HG03159 (cell line): Measurements from ENCODE around the gene NECTIN4.
"Not testable (repeated sequence)": the region's sequence is repeated elsewhere in the genome, so short reads cannot be mapped to it uniquely, and the experiment has no call there.

Experiments used
- ATAC-seq: cut with Tn5 transposase; IDR thresholded peaks from one replicate; pipeline ENCODE4 v1.9.1; 2021; ENCODE audit warnings: mild to moderate bottlenecking, moderate library complexity; ENCODE audit not compliant: unreplicated experiment

NECTIN4 gene

GRCh38 chr1:161089251-161089924, at the start of gene NECTIN4:
NECTIN4 (minus strand) TSS chr1:161089558; CDS start chr1:161089296, 262 bp downstream.
- ATAC-seq = no peak

DNA sequence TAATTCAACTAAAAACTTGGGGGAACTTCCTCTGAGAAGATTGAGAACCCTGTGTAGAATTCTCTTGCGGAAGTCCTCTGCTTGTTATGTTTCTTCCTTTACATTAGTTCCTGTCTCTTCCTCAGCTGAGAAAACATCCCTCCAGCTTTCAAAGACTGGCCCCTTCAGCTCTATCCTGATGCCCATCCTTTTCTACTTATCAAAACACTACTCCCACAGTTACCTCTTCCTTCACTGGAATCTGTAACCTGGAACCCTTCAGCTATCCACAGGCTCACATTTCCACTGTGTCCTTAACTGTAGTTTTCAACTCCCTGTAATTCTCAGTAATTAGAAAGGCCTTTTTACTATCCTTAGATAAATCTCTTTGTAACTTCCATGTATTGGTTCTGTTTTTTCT, 49.1 kb upstream of the NECTIN4 start:
- ATAC-seq = no peak

GRCh38 chr1:161137881-161138280, 48.5 kb upstream of the NECTIN4 start:
- ATAC-seq = no peak

DNA sequence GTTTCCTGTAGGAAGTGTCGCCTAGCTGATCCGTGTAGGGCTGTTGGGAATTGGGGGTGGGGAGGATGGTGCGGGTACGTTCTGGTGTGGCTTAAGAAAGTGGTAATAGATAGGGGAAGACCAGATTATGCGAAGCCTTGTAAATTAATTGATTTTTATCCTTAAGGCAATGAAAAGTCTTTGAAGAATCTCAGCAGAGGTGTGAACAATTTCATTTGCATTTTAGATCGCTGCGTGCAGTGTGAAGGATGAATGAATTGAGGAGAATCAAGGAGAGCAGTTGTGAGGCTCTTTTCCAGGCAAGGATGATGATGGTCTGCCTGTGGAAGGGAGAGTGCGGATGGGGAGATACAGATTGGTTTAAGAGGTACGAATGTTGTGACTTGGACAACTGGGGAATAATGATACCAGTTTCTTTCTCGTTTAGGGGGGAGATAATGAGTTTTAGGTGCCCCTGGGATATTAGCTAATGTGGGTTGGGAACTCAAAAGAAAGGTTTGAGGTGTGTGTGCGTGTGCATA, 43.9 kb upstream of the NECTIN4 start:
- ATAC-seq = peak; percentile 5

GRCh38 chr1:161132410-161133219, 43.3 kb upstream of the NECTIN4 start, which contains the start of gene DEDD:
DEDD (minus strand) TSS chr1:161132667; CDS start chr1:161124462, 8,205 bp downstream.
- peak; percentile 91 for ATAC-seq

- ATAC-seq = no peak
Observed at GRCh38 chr1:161131523-161132409, 42.4 kb upstream of the NECTIN4 start.

- ATAC-seq = no peak
Observed at GRCh38 chr1:161130266-161130665, 40.9 kb upstream of the NECTIN4 start.

DNA sequence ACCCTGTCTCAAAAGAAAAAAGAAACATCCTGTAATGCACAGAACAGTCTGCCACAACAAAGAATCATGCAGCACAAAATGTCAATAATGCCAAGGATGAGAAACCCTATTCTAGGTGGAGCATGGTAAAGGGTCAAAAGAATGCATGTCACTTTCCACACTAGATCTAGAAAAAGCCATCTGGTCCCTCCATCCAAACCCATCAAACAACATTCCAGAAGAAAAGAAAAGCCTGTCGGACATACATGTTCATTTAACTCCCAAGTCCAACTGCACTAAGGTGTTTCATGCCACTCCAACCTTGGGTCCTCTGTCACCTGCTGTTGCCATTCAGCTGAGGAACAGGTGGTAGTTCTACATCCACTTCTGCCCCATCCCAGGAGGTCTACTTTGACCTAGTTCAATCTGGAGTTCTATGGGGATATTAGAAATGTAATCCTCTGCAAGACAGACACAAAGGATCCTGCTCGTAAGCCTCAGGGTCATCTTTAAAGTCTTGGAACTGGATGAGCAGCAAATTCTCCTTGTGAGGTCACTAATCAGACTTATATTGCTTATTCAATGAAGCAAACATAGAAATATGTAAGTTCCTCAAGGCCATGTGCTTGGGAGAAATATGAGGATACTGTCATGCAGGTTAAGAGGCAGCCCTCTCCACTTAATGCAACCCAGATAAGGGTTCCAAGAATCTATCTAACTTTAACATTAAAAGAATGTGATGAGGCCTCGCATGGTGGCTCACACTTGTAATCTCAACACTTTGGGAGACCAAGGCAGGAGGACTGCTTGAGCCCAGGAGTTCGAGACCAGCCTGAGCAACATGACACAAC, 39.4 kb upstream of the NECTIN4 start:
- no peak for ATAC-seq

- no peak for ATAC-seq
Observed at GRCh38 chr1:161127649-161128048, 38.3 kb upstream of the NECTIN4 start.

DNA sequence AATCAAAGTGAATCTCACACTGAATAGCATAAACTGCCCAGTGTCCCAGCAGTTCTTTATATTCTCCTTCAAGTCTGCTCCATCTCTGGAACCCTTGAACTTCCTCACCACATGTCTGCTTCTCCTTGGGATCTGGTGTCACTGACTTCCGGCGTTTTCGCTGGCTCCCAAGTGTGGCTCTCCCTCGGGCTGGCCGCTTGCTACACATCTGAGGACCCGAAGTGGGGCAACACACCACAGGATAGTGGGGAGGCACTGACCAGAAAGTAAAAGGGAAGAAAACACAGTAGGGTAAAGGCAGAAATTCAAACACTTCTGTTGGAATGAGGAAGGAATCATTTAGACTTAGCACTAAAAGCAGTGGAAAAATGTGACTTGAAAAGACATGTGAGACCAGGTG, 33.6 kb upstream of the NECTIN4 start:
- ATAC-seq = no peak

- ATAC-seq = no peak
Observed at GRCh38 chr1:161121834-161122233, 32.5 kb upstream of the NECTIN4 start.

DNA sequence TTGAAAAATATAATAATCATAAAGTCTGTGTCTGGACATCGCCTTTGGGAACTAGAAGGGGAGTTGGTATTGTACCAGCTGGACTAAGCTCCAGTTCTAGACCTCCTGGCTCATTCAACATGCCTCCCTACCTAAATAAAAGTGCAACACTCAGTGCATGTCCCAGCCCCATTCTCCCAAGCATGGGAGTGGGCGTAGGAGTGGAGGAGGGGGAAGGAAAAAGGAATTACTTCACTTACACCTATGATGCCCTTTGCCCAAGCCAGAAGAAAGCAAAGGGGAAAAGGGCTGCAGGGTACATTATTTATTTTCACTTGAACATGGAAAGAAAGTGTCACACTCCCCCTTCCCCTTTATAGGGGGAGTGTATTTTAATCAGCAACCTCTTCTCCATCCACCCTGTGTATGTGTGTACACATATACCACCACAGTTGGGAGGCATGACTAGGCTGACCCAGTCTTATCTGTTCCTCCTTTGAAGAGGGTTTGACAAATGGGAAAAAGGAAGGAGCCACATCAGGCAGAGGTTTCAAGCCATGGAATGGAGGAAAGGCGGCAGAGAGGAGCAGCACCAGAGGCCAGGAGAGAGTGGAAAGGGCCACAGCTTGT, 31.8 kb upstream of the NECTIN4 start:
- no peak for ATAC-seq

DNA sequence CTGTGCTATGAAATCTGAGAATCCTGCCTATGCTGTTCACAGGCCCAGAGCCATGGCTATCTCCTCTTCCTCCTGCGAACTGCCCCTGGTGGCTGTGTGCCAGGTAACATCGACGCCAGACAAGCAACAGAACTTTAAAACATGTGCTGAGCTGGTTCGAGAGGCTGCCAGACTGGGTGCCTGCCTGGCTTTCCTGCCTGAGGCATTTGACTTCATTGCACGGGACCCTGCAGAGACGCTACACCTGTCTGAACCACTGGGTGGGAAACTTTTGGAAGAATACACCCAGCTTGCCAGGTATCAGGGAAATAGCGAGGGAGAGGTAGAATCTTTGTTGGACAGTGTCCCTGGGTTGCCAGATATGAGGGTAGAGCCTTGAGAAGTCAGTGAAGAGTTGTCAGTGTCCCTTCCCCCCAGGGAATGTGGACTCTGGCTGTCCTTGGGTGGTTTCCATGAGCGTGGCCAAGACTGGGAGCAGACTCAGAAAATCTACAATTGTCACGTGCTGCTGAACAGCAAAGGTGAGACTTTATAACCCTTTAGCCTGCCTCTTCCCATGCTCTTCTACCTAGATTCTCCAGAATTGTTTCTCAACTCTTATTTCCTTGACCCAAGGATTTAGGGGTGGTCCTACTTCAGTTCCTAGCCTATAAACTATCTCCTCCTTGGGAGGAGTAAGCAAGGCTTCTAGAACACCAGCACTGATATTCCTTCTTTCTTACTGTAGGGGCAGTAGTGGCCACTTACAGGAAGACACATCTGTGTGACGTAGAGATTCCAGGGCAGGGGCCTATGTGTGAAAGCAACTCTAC, 29.9 kb upstream of the NECTIN4 start:
- no peak for ATAC-seq

DNA sequence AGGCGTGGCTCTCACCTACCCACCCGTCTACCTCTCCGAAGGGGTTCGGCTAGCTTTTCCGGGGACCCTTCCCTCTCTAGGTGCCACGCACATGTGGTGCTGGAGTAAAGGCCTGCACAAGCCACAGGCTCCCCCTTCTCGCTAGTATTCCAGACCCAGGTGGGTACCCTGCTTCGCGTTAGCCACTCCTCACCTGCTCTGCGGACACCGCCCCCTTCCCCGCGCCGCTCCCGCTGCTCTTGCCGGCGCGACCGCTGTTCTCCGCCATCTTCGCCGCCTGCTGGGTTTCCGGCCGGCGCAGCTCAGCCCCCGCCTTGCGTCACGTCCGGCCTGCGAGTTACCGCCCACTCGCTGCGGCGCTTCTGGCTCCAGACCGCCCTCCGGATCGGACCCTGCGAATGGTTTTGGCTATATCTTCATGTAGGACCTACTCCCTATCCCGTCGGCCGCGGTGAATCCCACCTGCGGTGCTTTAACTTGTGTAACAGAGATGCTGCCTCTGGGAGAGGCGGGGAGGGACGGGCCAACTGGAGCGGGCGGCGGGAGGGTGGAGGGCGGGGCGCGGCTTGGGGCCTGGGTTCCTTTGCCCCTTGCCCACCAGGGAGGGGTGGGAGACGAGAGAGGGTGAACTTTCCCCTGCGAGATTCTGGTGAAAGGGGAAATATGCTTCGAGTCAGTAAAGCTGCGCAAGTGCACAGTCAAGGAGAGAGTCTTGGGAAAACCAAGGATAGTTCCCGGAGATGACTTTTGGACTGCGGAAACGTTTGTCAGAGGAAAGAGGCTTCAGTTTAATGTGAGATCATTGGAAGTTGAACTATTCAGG, 28.6 kb upstream of the NECTIN4 start, which contains the start of the genes NIT1 and PFDN2:
Gene NIT1 (plus strand): TSS at position 347 of the 823 bp plus-strand sequence. CDS start 72 bp downstream, at position 419.
Gene PFDN2 (minus strand): TSS at position 279 of the 823 bp plus-strand sequence. CDS start 11 bp downstream, at position 268.
- peak; percentile 86 for ATAC-seq

DNA sequence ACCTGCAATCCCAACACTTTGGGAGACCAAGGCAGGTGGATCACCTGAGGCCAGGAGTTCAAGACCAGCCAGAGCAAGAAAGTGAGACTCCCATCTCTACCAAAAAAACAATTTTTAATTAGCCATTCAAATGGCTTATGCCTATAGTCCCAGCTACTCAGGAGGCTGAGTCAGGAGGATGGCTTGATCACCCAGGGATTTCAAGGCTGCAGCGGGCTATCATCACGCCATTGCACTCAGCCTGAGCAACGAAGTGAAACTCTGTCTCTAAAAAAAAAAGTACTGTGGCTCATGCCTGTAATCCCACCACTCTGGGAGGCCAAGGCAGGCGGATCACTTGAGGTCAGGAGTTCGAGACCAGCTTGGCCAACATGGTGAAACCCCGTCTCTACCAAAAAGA, 26.6 kb upstream of the NECTIN4 start:
- ATAC-seq = not testable (repeated sequence)

- ATAC-seq = no peak
Observed at GRCh38 chr1:161115132-161115711, 25.9 kb upstream of the NECTIN4 start.

DNA sequence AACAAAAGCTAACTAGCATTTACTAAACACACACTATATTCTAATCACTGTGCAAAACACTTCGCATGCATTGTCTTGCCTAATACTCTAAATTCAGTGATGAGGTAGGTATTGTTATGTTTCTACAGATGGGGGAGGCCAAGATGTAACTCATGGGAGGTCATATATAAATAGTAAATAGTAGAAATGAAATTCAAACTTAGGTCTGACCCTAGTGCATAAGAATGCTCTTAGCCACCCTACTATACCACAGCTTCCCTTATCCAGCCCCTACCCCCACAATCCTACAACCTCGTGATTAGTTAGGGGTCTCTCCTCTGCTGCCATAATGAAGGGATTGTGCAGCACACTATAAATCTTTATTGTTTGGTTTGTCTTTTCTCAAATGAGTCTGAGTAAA, 25.2 kb upstream of the NECTIN4 start:
- ATAC-seq = no peak
